Suprapubic skin (tissue), 4 donors: ENCODE results near the gene ISG20L2.

Source experiments
- EP300 ChIP-seq: sonication (generic); formaldehyde crosslinking; IDR thresholded peaks from one replicate; pipeline ENCODE4 v1.6.1; 2017; ENCODE audit warnings: antibody characterized with exemption
- POLR2A ChIP-seq, 2 donors: fragments of 450-650 bp; IDR thresholded peaks; one replicate each; pipeline ENCODE4 v1.6.1; 2017; ENCODE audit warnings: antibody characterized with exemption in 2 of 2, mild to moderate bottlenecking in 2 of 2, moderate library complexity in 2 of 2
- POLR2AphosphoS5 ChIP-seq, 3 donors: sonication (generic); formaldehyde crosslinking; IDR thresholded peaks; one replicate each; pipeline ENCODE4 v1.6.1; 2017; ENCODE audit warnings: antibody characterized with exemption in 3 of 3
- TF ChIP-seq, protein P1 (sequence below), 2 donors: fragments of 200-600 bp in 1 of 2; fragments of 450-650 bp in 1 of 2; sonication (generic) in 1 of 2; IDR thresholded peaks; one replicate each; pipeline ENCODE4 v1.5.1; 2016 to 2019; ENCODE audit warnings: antibody characterized with exemption in 2 of 2, mild to moderate bottlenecking in 1 of 2, moderate library complexity in 1 of 2

DNA sequence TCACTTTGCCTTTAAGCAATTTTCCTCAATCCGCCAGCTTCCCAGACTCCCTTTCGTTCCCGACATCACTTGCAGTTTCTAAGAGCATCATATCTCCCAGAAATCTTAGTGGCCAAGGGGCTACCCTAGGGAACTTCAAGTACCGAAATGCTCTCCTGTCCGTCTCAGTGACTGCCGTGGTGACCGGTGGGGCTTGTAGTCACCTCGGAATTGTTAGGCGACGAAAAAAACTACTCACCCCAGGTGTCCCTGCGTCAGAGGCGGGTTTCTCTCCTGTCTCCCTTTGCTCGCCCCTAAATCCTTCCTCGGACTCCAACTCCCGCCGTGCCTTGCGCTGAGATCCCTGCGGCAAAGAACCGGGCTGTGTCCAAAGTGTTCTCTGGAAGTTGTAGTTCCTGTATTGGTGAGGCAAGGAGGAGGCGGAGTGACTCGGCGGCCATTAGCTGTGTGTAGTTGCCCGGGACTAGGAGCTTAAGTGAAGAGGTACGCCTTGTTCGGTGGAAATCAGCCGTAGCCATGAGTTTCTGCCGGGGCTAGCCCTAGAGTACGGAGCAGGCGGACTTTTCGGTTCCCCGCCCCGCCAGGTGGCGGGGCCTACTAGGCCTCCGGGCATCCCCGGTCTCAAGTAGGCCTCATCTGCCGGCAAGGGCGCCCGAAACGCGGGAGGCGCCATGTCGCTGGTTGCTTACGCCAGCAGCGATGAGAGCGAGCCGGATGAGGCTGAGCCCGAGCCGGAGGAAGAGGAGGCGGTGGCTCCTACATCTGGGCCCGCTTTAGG lies 38.7 kb upstream of the ISG20L2 start, which contains the start of gene PRCC:
- TF ChIP-seq POLR2AphosphoS5 (IDR thresholded peaks at IDR 0.05) (peak; percentile 1 to 75 (median 72)), POLR2A (IDR thresholded peaks at IDR 0.05) (peak in 1 of 2 donors; percentile 72), EP300 (no peak)
- TF ChIP-seq, protein P1, sequence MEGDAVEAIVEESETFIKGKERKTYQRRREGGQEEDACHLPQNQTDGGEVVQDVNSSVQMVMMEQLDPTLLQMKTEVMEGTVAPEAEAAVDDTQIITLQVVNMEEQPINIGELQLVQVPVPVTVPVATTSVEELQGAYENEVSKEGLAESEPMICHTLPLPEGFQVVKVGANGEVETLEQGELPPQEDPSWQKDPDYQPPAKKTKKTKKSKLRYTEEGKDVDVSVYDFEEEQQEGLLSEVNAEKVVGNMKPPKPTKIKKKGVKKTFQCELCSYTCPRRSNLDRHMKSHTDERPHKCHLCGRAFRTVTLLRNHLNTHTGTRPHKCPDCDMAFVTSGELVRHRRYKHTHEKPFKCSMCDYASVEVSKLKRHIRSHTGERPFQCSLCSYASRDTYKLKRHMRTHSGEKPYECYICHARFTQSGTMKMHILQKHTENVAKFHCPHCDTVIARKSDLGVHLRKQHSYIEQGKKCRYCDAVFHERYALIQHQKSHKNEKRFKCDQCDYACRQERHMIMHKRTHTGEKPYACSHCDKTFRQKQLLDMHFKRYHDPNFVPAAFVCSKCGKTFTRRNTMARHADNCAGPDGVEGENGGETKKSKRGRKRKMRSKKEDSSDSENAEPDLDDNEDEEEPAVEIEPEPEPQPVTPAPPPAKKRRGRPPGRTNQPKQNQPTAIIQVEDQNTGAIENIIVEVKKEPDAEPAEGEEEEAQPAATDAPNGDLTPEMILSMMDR (IDR thresholded peaks at IDR 0.05): no peak
